ENCODE data around the gene RANBP10. TPM values are rescaled to one million over a fixed set of nuclear protein-coding genes. Genes with fewer than 3 reads are reported as not detected.
A peak's percentile ranks its signal among the peaks of the same experiment; 100 is the strongest.

Gene RANBP10
- total and polyA plus RNA-seq, 2 of the 13 experiments (the other 11 are each of a cell fraction or from before 2014, with no cell fraction given): 9.2 to 22.7 TPM

- TF ChIP-seq RERE (CRISPR knock-in tag; IDR thresholded peaks at IDR 0.05; ENCODE audit: low read depth) (no peak), ZFP41 (CRISPR knock-in tag; IDR thresholded peaks at IDR 0.05; ENCODE audit: borderline replicate concordance) (no peak; the same call in 1 of the 2 replicates), JUND (CRISPR knock-in tag; IDR thresholded peaks at IDR 0.05) (peak; percentile 72), HOXA7 (CRISPR knock-in tag; IDR thresholded peaks at IDR 0.05) (no peak), ZBTB25 (CRISPR knock-in tag; IDR thresholded peaks at IDR 0.05) (no peak), ZBTB21 (CRISPR knock-in tag; IDR thresholded peaks at IDR 0.05) (no peak), ZNF282 (IDR thresholded peaks at IDR 0.05; ENCODE audit: partially characterized antibody) (no peak), PRMT3 (CRISPR knock-in tag; IDR thresholded peaks at IDR 0.05; ENCODE audit: borderline replicate concordance, low read depth) (no peak), CENPT (CRISPR knock-in tag; IDR thresholded peaks at IDR 0.05; ENCODE audit: low read depth) (no peak), ZNF430 (CRISPR knock-in tag; IDR thresholded peaks at IDR 0.05) (no peak; the same call in 1 of the 2 replicates), LCORL (IDR thresholded peaks at IDR 0.05) (no peak), LCORL (CRISPR knock-in tag; IDR thresholded peaks at IDR 0.05) (no peak)
- TF ChIP-seq, protein P1, sequence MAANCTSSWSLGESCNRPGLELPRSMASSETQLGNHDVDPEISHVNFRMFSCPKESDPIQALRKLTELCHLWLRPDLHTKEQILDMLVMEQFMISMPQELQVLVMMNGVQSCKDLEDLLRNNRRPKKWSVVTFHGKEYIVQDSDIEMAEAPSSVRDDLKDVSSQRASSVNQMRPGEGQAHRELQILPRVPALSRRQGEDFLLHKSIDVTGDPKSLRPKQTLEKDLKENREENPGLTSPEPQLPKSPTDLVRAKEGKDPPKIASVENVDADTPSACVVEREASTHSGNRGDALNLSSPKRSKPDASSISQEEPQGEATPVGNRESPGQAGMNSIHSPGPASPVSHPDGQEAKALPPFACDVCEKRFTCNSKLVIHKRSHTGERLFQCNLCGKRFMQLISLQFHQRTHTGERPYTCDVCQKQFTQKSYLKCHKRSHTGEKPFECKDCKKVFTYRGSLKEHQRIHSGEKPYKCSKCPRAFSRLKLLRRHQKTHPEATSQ (CRISPR knock-in tag; IDR thresholded peaks at IDR 0.05; ENCODE audit: borderline replicate concordance): no peak
- TF ChIP-seq, protein P2, sequence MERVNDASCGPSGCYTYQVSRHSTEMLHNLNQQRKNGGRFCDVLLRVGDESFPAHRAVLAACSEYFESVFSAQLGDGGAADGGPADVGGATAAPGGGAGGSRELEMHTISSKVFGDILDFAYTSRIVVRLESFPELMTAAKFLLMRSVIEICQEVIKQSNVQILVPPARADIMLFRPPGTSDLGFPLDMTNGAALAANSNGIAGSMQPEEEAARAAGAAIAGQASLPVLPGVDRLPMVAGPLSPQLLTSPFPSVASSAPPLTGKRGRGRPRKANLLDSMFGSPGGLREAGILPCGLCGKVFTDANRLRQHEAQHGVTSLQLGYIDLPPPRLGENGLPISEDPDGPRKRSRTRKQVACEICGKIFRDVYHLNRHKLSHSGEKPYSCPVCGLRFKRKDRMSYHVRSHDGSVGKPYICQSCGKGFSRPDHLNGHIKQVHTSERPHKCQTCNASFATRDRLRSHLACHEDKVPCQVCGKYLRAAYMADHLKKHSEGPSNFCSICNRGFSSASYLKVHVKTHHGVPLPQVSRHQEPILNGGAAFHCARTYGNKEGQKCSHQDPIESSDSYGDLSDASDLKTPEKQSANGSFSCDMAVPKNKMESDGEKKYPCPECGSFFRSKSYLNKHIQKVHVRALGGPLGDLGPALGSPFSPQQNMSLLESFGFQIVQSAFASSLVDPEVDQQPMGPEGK (CRISPR knock-in tag; IDR thresholded peaks at IDR 0.05): peak; percentile 31; the same call in 1 of the 2 replicates
- TF ChIP-seq, protein P3, sequence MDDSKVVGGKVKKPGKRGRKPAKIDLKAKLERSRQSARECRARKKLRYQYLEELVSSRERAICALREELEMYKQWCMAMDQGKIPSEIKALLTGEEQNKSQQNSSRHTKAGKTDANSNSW (CRISPR knock-in tag; IDR thresholded peaks at IDR 0.05; ENCODE audit: borderline replicate concordance): no peak
Observed at GRCh38 chr16:67847064-67847861, 40.9 kb upstream of the RANBP10 start, which contains the start of gene CENPT (continued).

All from HepG2 (cell line).